ENCODE data around the gene ZHX3. TPM values are rescaled to one million over a fixed set of nuclear protein-coding genes. Genes with fewer than 3 reads are reported as not detected.

The ZHX3 gene
- total and polyA plus RNA-seq, 2 of the 13 experiments (the other 11 are each of a cell fraction or from before 2014, with no cell fraction given) = 8.4 to 11.7 TPM

- TF ChIP-seq PHF21A (CRISPR knock-in tag; IDR thresholded peaks at IDR 0.05) (no peak), ZBTB33 (CRISPR knock-in tag; IDR thresholded peaks at IDR 0.05) (peak; percentile 96), RXRB (CRISPR knock-in tag; IDR thresholded peaks at IDR 0.05; ENCODE audit: borderline replicate concordance) (no peak), ZNF362 (CRISPR knock-in tag; IDR thresholded peaks at IDR 0.05; ENCODE audit: borderline replicate concordance) (peak; percentile 68; the same call in 1 of the 2 replicates), KIAA2018 (CRISPR knock-in tag; IDR thresholded peaks at IDR 0.05; ENCODE audit: borderline replicate concordance) (no peak), HNRNPH1 (optimal IDR thresholded peaks at IDR 0.05; ENCODE audit: low read depth, low read length) (no peak), YEATS4 (CRISPR knock-in tag; IDR thresholded peaks at IDR 0.05; ENCODE audit: borderline replicate concordance) (0 out of 2 replicates have a peak, but pooled peaks have one; percentile 23), ZFP1 (CRISPR knock-in tag; IDR thresholded peaks at IDR 0.05) (no peak), RFXAP (CRISPR knock-in tag; IDR thresholded peaks at IDR 0.05; ENCODE audit: borderline replicate concordance) (peak; percentile 53; the same call in 1 of the 2 replicates), ZNF558 (CRISPR knock-in tag; IDR thresholded peaks at IDR 0.05; ENCODE audit: borderline replicate concordance) (no peak), HNF4A (CRISPR knock-in tag; IDR thresholded peaks at IDR 0.05) (peak; percentile 41; the same call in 1 of the 2 replicates)
These were observed 169.8 kb downstream of the ZHX3 start (continued) for GRCh38 chr20:41147767-41148191.
